Mammary epithelial cell (primary cell): ENCODE data around the gene OR6P1.

Source experiments
- EZH2 ChIP-seq: IDR thresholded peaks from 2 replicates; pipeline ENCODE4 v1.6.1; 2012; ENCODE audit warnings: low read length, inconsistent platforms, borderline replicate concordance
- TF ChIP-seq, protein P1 (sequence below), 2 donors: IDR thresholded peaks in 1 of 2; conservative IDR thresholded peaks in 1 of 2; 2 replicates each; pipeline ENCODE4 v1.5.1; 2011 to 2012; ENCODE audit warnings: inconsistent platforms in 2 of 2, low read length in 2 of 2, mild to moderate bottlenecking in 2 of 2, control low read depth in 1 of 2, low read depth in 1 of 2; ENCODE audit not compliant: insufficient read depth in 1 of 2; ENCODE audit errors: extremely low read depth in 1 of 2

DNA sequence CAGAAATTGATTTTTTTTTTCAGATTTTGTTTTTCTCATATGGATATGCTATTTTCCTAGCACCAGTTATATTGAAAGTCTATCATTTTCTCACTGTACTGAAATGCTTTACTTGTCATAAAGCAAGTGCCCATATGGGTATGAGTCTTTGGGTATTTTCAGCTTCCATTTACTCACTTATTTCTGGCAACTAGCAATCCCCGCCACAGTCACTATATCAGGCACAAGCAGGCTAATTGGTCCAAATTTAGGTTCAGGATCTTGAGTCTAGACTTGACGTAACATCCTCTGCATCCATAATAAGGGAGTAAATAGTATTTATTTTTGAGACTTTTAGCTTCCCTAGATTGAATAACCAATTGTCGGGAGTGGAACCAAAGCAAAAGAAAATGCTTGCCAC, 7.2 kb upstream of the OR6P1 start:
- TF ChIP-seq, protein P1, sequence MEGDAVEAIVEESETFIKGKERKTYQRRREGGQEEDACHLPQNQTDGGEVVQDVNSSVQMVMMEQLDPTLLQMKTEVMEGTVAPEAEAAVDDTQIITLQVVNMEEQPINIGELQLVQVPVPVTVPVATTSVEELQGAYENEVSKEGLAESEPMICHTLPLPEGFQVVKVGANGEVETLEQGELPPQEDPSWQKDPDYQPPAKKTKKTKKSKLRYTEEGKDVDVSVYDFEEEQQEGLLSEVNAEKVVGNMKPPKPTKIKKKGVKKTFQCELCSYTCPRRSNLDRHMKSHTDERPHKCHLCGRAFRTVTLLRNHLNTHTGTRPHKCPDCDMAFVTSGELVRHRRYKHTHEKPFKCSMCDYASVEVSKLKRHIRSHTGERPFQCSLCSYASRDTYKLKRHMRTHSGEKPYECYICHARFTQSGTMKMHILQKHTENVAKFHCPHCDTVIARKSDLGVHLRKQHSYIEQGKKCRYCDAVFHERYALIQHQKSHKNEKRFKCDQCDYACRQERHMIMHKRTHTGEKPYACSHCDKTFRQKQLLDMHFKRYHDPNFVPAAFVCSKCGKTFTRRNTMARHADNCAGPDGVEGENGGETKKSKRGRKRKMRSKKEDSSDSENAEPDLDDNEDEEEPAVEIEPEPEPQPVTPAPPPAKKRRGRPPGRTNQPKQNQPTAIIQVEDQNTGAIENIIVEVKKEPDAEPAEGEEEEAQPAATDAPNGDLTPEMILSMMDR (conservative IDR thresholded peaks at IDR 0.05 in 1 of 2, IDR thresholded peaks at IDR 0.05 in 1 of 2; ENCODE audit: extremely low read depth in 1 of 2, insufficient read depth in 1 of 2, low read depth in 1 of 2, low read length in 2 of 2) = no peak
- TF ChIP-seq EZH2 = no peak
